ENCODE data around the gene TENM3. TPM values are rescaled to one million over a fixed set of nuclear protein-coding genes. Genes with fewer than 3 reads are reported as not detected.

Gene TENM3
- total RNA-seq, 1 experiment from 2014 or later = 34.8 TPM

DNA sequence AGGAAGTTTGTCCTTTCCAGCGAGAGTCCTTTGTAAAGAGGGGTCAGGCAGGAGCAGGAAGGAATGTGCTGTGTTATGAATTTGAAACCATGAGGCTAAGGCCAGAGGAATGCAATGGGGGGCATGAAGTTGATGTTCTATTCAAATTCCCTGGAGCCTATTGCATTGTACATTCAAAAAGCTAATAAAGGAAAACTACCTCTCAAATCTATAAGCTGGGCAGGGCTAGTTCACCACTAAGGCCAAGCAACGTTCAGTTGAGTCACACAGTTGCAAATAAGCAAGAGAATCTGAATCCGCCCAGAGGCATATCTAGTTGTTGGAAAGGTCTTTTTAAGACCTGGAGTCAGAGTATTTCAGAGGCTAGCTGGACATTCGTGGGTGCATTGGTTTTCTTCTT is 525.6 kb downstream of the TENM3 start:
- DNase-seq (ENCODE audit: low read depth) = no peak

DNA sequence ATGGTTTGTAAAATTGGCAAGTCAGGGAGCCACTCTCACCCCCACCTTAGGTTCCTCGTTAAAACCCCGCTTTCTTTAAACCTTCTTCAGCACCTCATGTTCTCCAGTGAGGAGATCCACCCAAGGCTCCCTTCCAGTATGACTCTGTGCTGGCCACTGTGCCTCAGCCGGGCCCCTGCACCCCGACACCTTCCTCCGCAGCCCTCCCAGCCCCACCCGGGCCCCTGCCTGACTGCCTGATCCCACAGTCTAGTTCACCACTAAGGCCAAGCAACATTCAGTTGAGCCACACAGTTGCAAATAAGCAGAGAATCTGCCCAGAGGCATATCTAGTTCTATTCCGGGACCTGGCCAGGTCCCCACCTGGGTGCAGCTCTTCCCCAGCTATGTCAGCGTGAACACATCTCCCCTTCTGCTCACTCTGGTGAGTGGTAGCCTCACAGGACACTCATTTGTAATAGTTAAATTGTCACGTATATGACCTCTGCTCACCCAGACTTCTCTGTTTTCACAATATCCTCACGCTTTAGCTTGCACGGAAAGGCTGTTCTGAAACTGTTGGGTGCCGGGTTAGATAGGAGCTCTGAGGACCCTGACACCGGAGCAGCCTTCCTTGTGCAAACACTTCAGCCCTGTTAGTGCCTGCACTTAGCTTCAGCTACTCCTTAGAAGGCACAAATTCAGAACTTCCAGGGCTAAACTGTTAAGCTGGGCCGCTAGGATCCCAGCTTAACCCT is 527.2 kb downstream of the TENM3 start:
- no peak for DNase-seq (ENCODE audit: low read depth)

DNA sequence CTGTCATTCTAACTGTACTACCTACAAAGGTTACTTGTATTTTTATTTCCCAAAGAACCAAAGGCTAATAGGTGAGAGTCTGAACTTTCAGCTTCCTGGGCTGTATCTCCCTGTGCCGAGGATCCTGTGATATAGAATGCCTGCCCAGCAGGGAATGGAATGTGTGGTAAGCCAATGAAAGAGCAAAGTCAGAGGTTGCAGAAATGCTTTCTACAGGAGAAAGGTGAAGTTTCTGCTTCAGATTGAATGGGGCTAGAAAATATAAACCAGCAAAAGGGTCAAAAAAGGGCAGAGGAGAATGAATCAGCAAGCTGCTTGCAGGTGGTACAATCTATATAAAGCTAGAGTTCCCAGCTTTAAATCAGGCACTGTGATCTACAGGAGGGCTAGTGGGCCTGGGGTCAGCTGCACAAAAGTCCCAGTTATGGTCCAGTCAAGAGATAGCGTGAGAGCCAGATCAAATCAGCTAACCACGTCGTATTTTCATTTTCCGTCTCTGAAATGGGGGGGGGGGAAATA is 527.9 kb downstream of the TENM3 start:
- DNase-seq (ENCODE audit: low read depth) = no peak

GRCh38 chr4:182775075-182775474 is 531.9 kb downstream of the TENM3 start:
- DNase-seq (ENCODE audit: low read depth) = no peak

DNA sequence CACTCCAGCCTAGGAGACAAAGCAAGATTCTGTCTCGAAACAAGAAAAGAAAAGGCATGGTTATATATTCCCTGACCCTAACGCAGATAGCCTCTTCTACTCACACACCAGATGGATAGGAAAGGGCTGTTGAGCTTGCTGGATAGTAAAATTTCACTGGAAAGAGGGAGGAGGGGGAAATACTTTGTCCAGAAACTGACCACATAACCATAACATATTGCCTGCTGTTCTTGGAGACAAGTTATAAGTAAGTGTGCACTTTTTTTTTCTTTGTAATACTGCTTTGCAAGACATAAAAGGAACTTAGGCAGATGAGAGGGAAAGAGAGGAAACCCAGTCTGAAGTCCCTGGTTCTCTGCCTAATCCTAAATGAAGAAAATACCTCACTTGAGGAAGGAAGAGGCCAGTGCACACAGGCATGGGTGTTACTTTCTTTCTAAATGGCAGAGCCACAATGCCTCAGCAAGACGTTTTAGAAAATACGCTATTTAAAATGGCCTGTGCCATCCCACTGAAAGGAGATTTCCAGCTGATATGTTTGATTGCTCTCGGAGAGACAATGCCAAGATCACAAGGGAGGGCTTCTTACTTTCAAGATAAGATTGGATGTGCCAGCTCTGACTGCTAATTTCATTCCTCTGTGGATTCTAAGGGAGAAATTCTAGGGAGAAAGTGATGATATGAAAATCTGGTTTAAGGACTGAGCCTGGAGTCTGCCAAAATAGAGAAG is 533.3 kb downstream of the TENM3 start:
- DNase-seq (ENCODE audit: low read depth) = no peak

- DNase-seq (ENCODE audit: low read depth) = no peak
These were observed 535.2 kb downstream of the TENM3 start for GRCh38 chr4:182778222-182778982.

GRCh38 chr4:182786991-182787390 is 543.8 kb downstream of the TENM3 start:
- no peak for DNase-seq (ENCODE audit: low read depth)

DNA sequence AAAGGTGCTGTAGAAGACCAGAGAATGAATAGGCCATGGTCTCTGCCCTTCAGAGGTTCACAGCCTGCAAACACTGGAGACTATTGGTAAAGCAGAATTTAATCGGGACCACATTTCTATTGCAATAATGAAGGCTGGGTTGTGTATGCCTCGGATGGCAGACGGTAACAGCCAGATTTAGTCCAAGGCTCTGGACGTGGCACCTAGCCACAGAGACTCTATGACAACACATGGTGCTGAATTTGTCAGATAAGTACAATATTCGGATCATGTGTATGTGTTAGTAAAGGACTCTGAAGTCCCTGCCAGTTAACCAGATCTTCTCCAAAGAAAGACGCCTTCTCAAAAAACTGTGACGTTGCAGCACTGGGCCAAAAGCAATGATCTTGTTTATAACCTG is 545.0 kb downstream of the TENM3 start:
- no peak for DNase-seq (ENCODE audit: low read depth)

DNA sequence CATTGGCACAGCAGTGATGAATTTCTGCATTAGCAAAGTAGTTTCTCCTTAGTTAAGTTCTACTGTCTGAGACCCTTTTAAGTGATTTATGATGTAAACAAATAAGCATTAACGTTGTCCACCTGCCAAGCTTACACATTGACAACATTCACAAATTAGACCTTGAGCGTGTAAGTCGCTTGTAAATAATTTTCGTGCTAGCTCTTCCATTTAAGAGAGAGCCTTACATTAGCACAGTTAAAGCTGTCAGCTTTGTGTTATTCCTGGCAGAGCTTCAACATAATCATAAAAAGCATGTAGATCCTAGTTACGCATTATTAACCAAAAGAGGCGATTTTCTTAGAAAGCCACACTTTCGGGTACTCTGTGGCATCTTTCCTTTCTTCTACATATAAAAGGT is 546.3 kb downstream of the TENM3 start:
- DNase-seq (ENCODE audit: low read depth) = no peak

DNA sequence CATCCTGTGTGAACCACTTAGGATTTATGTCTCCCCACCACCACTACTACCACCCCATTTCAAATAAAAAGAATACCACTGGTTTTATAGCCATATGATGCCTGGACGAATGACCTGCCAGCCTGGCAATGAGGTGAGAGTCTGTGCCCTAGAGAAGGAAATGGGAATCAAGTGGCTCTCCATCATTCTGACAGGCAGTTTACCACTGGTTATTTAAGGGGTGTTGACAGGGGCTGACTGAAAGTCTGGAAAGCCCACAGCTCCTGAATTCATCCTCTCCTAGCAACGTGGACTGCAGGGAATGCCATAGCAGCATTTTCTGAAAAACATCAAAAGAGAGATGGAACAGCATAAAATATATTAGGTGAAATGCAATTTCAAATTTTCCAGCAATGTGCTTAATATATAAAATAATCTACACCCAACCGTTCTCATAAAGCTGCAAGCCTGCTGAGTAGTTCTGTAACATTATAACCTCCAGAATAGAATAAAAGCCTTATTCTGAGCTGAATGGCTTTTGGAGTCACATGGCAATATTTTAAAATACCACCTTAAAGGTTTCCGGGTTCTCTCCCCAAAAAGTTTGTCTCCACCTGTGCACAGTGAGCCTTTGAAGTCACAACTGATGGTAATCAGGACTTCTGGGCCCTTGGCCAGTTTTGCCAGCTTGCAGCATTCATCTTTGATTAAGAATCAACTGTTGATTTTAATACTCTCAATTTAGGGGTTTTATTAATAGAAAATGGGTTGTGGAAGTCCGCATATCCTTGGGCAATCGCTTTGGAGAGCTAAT is 552.4 kb downstream of the TENM3 start:
- DNase-seq (ENCODE audit: low read depth) = no peak

GRCh38 chr4:182799515-182800215 is 556.5 kb downstream of the TENM3 start:
- DNase-seq (ENCODE audit: low read depth) = no peak

- no peak for DNase-seq (ENCODE audit: low read depth)
These were observed 557.0 kb downstream of the TENM3 start for GRCh38 chr4:182800216-182800515.

- no peak for DNase-seq (ENCODE audit: low read depth)
These were observed 558.4 kb downstream of the TENM3 start for GRCh38 chr4:182801636-182802035.

- DNase-seq (ENCODE audit: low read depth) = no peak
These were observed 559.4 kb downstream of the TENM3 start for GRCh38 chr4:182802621-182803020.

- no peak for DNase-seq (ENCODE audit: low read depth)
These were observed 560.0 kb downstream of the TENM3 start for GRCh38 chr4:182803235-182803634.

DNA sequence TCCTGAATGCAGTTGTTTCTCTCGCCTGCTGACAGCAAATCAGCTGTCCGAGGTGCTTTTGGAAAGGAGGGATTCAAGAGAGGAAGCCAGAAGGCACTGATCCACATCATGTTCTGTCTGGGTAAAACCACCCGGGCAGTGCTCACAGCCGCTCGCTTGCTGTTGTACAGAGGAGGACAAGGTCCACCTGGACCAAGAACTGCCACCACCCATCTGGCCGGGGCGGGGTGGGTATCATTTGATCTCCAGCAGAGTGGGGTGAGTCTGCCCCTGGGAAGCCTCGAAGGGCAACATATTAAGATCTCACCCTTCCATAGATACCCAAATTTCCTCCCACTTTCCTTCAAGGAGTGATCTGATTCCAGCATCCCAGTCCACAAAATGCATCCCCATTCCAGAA is 560.9 kb downstream of the TENM3 start:
- DNase-seq (ENCODE audit: low read depth) = no peak

DNA sequence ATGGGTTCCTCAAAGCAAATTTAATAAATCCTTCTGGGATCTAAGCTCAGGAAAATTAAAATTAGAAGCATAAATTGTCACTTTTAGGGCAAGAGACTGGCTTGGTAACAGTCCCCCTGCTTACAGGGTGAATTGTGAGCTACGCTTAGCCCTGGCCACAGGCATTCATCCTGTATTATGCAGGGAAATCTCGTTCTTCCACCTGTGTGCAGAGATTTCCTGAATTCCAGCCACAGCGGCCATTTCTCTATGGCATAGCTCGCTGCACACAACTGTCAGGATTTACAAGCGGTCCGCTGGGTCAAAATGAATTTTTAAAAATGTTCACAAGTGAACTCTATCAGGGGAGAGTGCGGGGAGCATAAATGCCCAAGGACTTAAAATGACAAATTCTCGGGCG is 562.1 kb downstream of the TENM3 start:
- DNase-seq (ENCODE audit: low read depth) = no peak

DNA sequence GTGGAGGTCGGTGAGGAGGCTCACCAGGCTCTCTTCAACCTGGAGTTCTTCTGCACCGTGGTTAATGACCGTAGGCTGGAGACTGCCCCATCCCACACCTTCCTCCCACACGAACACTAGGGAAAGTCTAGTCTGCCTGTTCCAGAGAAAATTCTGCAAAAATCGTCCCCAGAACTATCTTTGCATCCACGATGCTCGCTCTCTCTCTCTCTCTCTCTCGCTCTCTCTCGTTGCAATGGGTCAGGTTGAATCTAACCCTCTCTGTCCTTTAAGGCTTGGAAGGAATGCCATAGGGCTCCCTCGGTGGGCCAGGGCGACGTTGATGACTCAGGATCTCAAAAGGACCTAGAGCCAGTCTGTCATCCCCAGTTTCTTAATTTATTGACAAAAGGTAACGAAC is 562.5 kb downstream of the TENM3 start:
- no peak for DNase-seq (ENCODE audit: low read depth)

DNA sequence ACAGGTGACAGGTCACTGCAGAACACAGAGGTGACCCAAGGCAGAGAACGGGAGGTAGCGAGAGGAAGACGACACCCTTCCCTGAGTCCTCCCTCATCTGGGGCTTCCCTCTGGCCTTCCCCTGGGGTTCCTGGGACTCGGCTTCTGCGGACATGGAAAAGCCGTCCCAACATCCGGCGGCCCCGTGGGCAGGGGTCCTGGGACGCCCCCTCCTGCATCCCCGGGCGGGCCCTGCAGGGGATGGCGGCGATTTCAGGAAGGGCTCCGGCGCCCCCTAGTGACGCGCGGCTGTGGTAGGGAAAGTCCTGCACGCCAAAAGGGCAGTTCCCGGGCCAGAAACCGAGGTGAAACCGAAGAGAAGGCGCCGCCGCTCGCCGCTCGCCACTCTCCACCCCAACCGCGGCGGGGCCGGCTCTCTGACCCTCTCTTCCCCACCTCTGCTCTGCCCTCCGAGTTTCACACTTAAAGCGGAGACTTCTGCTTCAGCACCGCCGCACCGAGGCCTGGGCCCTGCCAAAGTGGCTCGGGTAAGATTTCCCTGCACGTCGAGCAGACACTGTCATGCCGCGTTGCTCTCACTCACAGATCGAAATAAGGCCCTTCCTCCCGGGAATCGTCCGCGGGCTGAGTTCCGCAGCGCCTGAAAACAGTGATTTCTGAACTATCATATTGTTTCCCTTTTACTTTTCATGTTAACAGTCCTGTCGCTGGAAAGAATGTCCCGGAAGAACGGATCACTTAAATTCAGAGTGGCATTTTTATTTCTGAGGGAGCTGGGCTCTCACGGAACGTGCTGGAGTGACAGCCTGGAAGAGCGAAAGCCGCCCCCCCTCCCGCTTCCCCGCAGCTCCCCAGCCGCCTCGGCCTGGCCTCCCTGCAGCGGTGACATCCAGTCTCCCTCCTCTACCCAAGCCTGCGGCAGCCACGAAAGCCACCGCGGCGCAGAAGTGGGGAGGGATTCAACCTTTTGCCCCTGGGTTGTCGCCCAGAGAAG is 563.4 kb downstream of the TENM3 start:
- peak; percentile 59 for DNase-seq (ENCODE audit: low read depth)

DNA sequence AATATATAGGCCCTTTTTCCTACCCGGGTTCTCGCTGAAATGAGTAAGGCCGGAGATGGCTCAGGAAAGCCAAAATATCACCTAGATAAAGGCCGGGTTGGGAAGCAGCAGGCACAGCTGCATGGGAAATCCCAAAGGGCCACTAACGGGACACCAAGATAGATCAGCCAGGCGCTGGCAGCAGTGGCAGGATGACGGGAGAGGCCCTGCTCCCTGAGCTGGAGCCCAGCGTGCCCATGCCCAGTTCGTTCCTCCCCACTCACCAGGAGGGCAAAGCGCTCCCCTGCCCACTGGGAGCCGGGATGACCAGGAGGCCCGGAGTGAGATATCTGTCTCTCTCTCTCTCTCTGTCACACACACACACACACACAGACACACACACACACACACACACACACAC is 564.1 kb downstream of the TENM3 start:
- no peak for DNase-seq (ENCODE audit: low read depth)
